Mucosa of descending colon (tissue), 3 donors: ENCODE results near the gene SAMD1. TPM values are rescaled to one million over a fixed set of nuclear protein-coding genes. Genes with fewer than 3 reads are reported as not detected.

Experiments
- ATAC-seq: fragments of 200-7000 bp; cut with Tn5 transposase; one replicate; pipeline ENCODE4 v1.9.1; 2020; ENCODE audit warnings: mild to moderate bottlenecking, moderate library complexity
- DNase-seq, 3 donors: peaks; one replicate each; pipeline ENCODE4 v3.0.0-alpha.2; 2020
- H3K36me3 ChIP-seq: fragments of 200-600 bp; one replicate; pipeline ENCODE4 v1.8.0; 2021; ENCODE audit warnings: low read depth, mild to moderate bottlenecking
- H3K4me1 ChIP-seq: fragments of 200-600 bp; one replicate; pipeline ENCODE4 v1.8.0; 2021; ENCODE audit warnings: low read depth, mild to moderate bottlenecking
- H3K4me3 ChIP-seq: fragments of 200-600 bp; one replicate; pipeline ENCODE4 v1.8.0; 2021; ENCODE audit warnings: mild to moderate bottlenecking
- H3K9me3 ChIP-seq: fragments of 200-600 bp; one replicate; pipeline ENCODE4 v1.8.0; 2021; ENCODE audit warnings: mild to moderate bottlenecking
- CTCF ChIP-seq: fragments of 200-600 bp; IDR thresholded peaks from one replicate; pipeline ENCODE4 v1.8.0; 2022; ENCODE audit warnings: antibody characterized with exemption, mild to moderate bottlenecking
- intact Hi-C, 2 donors: fragments of 100-400 bp; cut with DNase I in 1 of 2; cut with micrococcal nuclease in 1 of 2; formaldehyde crosslinking; loops; one replicate each; pipeline versions ENCODE4 v1.11.0 to v1.11.1; 2022; cut with DNase I, micrococcal nuclease
- total RNA-seq, 3 donors: library from RNA; stranded (reverse); fragmentation: NEBNext Ultra II Directional in 2 of 3; extraction: Animal tissue kit (Norgen Biotek cat#: 25700) in 2 of 3; gene quantifications; one replicate each; pipeline versions ENCODE4 v1.2.1 to v1.2.4, GENCODE V29; 2021 to 2023
- donor health status: DM: no; HTN: no; CAD: no; lungs with moderate emphysema.
- donor health status: DM: no; HTN: no; CAD: no.
- donor health status: DM: no; HTN: yes; CAD: no.

The SAMD1 gene
- total RNA-seq, 3 donors from 2014 or later, result 39.8 to 61.8 (median 49.6) TPM

GRCh38 chr19:14119644-14120496 lies 29.3 kb upstream of the SAMD1 start:
- Histone ChIP-seq H3K36me3 (no peaks in the 10 kb centered on the region), H3K9me3 (no peaks in the 10 kb centered on the region), H3K4me1 (peaks cover 26% of the 10 kb centered on the region), H3K4me3 (no peak overlapping the region)
- no peak for TF ChIP-seq CTCF
- ATAC-seq, result no peak
- intact Hi-C loops, result loop anchor here in 1 of 2 donors (5.0 kb wide), 1 partner anchor 113 kb away; the partner anchor contains the start of gene RFX1
- no peak for DNase-seq

GRCh38 chr19:14119146-14119545 lies 28.6 kb upstream of the SAMD1 start:
- no peak for ATAC-seq
- intact Hi-C loops, result loop anchor here in 1 of 2 donors (5.0 kb wide), 1 partner anchor 112 kb away; the partner anchor contains the start of gene RFX1
- Histone ChIP-seq H3K9me3 (no peaks in the 10 kb centered on the region), H3K36me3 (no peaks in the 10 kb centered on the region), H3K4me3 (no peak overlapping the region), H3K4me1 (peaks cover 29% of the 10 kb centered on the region)
- DNase-seq, result no peak
- no peak for TF ChIP-seq CTCF

- peak; percentile 5 for ATAC-seq
Measured at GRCh38 chr19:14118165-14119051, 27.9 kb upstream of the SAMD1 start.

GRCh38 chr19:14117668-14118164 lies 27.2 kb upstream of the SAMD1 start, which contains the start of gene PRKACA:
Gene PRKACA (minus strand): TSS chr19:14117762. CDS start chr19:14117547, 215 bp downstream.
- H3K4me3 ChIP-seq, result peak within 1 kb of the TSS; percentile 56
- peak; percentile 93 for ATAC-seq
- no peaks in the 10 kb centered on the region for H3K9me3 ChIP-seq
- H3K4me1 ChIP-seq, result peaks cover 40% of the 10 kb centered on the region
- no peak for TF ChIP-seq CTCF
- H3K36me3 ChIP-seq, result no peaks in the 10 kb centered on the region
- peak; percentile 97 to 99 (median 99) for DNase-seq
- intact Hi-C loops, result loop anchor here in 1 of 2 donors (5.0 kb wide), 1 partner anchor 110 kb away; the partner anchor contains the start of gene RFX1

More at GRCh38 chr19:14118165-14119051, 27.9 kb upstream of the SAMD1 start:
- Histone ChIP-seq H3K36me3 (no peaks in the 10 kb centered on the region), H3K9me3 (no peaks in the 10 kb centered on the region), H3K4me3 (peak overlapping the region; percentile 11), H3K4me1 (peaks cover 34% of the 10 kb centered on the region)
- intact Hi-C loops, result loop anchor here in 1 of 2 donors (5.0 kb wide), 1 partner anchor 111 kb away; the partner anchor contains the start of gene RFX1
- DNase-seq, result peak; percentile 61 to 83 (median 66)
- TF ChIP-seq CTCF, result no peak
